NK-92 treated with Interleukin-12 subunit alpha and Interleukin-12 subunit beta, amount 100 ng/mL, for 24 hours (cell line): ENCODE data around the gene TXNDC12.
"Not testable (repeated sequence)": the region's sequence is repeated elsewhere in the genome, so short reads cannot be mapped to it uniquely, and the experiment has no call there.

Experiments used
- DNase-seq: peaks from one replicate; lab custom pipeline; 2025; lab: John Stamatoyannopoulos, UW

Gene TXNDC12

DNA sequence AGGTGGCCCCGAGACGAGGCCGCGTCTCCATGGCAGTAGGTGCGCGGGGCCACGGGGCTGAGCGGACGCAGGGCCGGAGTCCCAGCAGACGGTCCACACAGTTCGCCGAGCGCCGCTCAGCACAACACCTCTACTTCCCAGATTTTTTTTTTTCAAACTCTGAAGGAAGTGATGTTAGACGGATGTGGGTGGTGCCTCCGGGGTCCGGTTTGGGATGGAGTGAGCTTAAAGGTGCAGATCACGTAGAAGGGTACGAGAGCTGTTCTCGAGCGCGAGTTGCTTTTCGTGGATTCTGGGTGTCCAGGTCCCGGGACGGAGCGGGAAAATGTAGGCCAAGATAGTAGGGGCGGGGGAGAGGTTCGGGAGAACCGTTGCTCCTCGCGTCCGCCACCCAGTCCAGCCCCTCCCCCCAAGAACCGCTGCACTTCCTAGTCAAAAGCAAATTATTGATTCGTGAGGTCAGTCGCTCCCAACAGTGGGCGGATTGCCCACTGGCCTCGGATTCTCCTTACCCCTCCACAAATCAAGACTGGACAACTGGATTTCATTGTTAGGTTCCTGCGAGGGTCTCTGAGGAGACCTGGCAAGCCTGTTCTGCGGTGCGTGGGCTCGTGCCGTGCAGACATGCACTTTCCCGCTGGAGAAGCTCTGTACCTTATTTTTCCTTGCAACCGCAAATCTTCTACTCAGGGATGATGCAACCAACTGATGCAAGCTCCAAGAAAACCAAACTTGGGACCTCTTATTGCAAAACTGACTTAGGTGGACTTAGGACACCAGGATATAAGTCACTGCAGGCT lies at the start of gene TXNDC12:
Gene TXNDC12 (minus strand): TSS at position 126 of the 800 bp plus-strand sequence. CDS start 95 bp downstream, at position 31.
- DNase-seq: peak; percentile 67

DNA sequence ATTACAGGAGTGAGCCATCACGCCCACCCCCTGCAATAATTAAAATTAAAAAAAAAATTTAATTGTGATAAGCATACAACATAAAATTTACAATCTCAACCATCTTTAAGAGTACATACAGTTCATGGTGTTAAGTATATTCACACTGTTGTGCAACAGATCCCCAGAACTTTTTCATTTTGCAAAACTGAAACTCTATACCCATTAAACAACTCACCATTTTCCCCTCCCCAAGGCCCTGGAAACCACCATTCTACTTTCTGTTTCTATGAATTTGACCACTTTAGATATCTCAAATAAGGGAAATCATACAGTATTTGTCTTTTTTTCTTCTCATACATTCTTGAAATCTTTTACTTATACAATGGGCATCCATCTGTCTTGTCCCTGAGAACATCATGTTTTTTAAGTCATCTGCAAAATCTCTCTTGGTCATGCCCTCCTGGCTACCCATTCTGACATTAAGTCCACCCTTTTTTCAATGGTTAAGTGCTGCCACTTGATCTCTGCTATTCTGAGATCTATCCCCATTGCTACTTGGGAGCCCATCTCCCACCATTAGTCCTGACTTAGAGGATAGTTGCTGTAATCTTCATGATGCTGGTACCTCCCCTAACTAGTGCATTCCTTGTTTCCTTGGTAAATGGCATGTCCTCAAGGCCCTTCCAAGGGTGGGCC lies 47.5 kb upstream of the TXNDC12 start:
- no peak for DNase-seq

DNA sequence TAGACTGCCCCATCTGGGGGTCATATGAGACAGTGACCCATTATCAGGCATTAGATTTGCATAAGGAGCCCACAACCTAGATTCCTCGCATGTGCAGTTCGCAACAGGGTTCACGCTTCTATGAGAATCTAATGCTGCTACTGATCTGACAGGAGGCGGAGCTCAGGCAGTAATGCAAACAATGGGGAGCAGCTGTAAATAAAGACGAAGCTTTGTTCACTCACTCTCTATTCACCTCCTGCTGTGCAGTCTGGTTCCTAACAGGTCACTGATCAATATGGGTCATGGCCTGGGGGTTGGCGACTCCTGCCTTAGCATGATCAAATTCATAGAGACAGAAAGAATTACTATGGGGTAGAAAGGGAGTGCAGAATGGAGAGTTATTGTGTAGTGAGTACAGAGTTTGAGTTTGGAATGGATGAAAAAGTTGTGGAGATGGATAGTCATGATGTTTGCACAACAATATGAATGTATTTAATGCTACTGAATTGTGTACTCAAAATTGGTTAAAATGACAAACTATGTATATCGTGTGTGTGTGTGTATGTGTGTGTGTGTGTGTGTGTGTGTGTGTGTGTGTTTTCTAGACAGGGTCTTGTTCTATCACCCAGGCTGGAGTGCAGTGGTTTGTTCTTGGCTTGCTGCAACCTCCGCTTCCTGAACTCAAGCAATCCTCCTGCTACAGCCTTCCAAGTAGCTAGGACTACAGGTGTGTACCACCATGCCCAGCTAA lies 43.3 kb upstream of the TXNDC12 start:
- no peak for DNase-seq

DNA sequence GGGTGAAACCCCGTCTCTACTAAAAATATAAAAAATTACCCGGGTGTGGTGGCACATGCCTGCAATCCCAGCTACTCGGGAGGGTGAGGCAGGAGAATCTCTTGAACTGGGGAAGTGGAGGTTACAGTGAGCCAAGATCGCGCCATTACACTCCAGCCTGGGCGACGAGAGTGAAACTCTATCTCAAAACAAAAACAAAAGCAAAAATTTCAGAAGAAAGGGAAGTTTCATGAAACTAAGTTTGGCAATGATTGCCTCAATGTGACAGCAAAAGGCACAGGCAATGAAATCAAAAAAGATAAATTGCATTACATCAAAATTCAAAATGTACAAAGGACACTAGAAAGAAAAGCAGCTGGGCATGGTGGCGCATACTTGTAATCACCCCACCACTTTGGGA lies 41.2 kb upstream of the TXNDC12 start:
- DNase-seq: no peak

DNA sequence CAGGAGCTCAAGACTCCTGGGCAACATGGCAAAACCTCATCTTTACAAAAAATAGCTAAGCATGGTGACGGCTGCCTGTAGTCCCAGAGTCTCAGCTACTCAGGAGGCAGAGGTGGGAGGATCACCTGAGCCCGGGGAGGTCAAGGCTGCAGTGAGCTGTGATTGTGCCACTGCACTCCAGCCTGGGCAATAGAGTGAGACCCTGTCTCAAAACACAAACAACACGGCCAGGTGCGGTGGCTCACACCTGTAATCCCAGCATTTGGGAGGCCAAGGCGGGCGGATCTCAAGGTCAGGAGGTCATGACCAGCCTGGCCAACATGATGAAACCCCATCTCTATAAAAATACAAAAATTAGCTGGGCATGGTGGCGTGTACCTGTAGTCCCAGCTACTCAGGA lies 39.3 kb upstream of the TXNDC12 start:
- not testable (repeated sequence) for DNase-seq

DNA sequence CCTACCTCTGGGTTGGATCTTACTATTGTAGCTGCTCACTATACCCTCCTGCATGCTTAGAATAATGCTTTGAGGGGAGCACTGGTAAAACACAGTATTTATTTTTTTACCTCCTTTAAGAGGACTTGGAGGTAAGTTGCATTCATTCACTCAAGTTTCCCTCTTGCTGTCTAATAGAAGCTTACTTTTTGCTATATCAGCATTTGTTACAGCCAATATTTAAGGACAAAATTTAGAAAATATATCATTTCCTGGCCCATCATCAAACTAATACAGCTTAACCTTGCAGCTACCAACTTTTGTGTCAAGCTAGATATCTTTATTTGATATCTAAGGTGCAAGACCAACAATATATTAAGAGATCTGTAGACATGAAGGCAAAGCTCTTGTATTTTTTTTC lies 32.9 kb upstream of the TXNDC12 start:
- DNase-seq: not testable (repeated sequence)

DNA sequence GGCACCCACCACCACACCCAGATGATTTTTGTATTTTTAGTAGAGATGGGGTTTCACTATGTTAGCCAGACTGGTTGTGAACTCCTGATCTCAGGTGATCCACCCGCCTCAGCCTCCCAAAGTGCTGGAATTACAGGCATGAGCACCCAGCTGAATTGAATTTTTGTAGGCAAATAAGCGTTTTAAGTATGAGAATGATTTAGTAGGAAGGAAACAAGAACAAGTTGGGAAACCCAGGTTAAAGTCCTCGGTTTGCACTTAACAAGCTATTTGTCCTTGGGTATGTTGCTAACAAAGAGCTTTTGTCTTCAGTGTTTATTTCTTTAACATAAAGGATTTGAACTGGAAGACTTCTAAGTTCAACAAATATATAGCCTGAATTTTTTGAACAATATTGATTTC lies 25.0 kb upstream of the TXNDC12 start:
- DNase-seq: no peak

DNA sequence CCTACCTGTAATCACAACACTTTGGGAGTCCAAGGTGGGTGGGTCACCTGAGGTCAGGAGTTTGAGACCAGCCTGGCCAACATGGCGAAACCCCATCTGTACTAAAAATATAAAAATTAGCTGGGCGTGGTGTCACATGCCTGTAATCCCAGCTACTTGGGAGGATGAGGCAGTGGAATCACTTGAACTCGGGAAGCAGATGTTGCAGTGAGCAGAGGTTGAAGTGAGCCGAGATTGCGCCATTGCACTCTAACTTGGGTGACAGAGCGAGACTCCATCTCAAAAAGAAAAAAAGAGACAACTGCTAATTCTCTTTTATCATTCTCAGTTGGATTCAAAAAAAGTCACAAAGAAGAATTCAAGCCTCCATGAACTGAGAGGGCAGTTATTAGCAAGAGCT lies 22.3 kb upstream of the TXNDC12 start:
- DNase-seq: not testable (repeated sequence)

DNA sequence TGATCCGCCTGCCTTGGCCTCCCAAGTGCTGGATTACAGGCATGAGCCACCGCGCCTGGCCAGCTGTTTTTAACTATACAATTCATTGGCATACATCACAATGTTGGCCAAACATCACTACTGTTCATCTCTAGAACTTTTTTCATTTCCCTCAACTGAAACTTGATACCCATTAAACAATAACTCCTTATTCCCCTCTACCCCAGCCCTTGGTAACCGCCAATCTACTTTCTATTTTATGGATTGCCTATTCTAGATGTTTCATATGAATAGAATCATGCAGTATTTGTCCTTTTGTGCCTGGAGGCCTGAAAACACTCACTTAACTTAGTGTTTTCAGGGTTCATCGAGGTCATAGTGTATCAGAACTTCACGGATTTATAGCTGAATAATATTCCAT lies 17.3 kb upstream of the TXNDC12 start:
- DNase-seq: no peak

DNA sequence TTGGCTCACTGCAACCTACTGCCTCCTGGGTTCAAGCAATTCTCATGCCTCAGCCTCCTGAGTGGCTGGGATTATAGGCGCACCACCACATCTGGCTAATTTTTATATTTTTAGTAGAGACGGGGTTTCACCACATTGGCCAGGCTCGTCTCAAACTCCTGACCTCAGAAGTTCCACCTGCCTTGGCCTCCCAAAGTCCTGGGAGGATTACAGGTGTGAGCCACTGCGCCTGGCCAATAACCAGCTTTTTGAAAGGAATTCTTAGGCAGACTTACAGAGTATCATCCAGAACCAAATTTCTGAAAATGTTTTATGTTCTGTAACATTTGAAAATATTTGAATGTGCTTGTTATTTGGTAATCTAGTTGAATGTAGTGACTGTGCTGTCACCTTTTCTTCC lies 15.7 kb upstream of the TXNDC12 start:
- DNase-seq: no peak

DNA sequence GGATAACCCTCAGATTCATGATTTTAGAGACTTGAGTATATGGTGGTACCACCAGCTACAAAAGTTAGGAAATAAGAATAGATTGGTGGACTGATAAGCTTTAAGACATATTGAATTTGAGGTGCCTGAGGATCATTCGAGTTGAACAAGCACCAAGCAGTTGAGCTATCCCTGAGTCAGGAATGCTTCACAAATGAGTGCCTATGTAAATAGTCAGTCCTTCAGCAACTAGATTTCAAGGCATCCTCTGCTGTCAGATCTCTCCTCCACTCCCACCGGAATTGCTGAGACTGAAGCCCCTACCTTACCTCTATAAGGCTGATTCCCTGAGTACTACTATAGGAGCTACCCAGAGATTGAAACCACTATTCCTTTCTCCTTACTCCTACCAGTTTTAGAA lies 8.2 kb upstream of the TXNDC12 start:
- DNase-seq: no peak

DNA sequence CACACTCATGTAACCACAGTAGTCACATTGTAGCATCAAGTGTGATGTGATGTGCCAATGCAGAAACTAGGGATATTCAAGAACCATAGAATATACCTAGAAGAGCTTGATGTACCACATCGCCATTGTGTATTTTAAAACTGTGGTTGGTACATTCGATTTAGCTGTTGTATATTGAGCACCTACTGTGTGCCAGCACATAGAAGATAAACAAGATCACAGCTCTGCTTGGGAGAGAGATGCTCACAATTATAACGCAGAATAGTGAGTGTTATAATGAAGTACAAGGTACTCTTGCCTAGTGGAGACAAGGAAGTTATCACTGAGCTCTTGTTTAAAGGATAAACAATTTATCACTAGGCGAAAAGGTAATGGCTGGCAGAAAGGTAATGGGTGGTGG lies 5.8 kb upstream of the TXNDC12 start:
- DNase-seq: no peak

DNA sequence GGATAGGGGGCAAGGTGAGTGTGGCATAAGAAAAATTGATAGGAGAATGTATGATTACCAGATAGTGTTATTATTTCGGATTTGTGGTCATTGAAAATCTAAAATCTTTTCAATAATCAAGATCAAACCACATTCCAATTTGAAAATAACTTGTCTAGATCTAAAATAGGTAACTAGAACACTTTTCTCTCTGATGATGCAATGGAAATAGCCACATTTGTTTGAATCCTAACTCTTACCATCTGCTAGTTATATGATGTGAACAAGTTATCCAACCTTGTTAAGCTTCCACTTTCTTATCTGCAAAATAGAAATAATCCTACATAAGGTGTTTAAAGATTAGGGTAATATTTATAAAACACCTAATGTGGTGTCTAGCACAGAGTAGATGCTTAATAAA lies 4.9 kb upstream of the TXNDC12 start:
- DNase-seq: no peak

DNA sequence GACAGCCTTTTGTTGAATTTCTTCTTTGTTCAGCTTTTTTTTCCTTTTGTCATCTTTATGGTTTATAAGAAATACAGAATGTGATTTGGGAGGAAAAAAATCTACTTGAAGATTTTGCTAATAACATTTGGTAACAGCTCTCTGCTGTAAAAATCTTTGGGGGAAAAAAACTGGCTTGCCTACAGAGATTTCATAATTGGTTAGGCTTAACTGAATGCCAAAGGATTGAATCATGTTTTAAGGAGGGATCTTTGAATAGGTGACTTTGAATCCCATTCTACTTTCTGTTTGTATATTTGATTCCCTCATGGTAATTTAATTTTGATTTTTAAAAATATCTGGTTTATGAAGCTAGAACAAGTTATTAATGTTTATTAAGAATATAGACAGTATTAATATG lies 4.3 kb upstream of the TXNDC12 start:
- no peak for DNase-seq

DNA sequence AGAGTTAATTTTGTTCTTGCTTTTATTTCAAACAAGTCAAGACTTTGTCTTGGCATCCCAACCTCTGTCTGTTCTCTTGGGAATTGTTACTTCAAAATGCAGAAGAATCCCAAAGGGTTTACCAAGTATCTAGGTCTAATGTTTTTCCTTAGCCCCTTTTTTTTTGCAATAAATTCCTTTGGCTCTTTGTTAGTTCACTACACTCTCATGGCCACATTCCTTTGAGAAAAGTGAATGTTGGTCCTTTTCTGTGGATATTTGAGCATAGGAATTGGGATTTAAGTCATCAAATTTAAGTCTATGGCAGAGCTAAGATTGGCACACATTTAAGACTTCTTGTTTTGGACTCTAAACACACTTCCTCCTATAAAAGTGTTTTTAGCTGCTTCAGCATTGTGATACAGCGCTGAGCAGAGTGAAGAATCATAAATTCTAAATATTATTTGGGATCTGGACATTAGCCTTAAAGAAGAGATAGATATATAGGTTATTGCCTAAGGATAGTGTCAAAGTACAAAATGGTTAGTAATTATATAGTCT lies 3.0 kb upstream of the TXNDC12 start:
- no peak for DNase-seq

DNA sequence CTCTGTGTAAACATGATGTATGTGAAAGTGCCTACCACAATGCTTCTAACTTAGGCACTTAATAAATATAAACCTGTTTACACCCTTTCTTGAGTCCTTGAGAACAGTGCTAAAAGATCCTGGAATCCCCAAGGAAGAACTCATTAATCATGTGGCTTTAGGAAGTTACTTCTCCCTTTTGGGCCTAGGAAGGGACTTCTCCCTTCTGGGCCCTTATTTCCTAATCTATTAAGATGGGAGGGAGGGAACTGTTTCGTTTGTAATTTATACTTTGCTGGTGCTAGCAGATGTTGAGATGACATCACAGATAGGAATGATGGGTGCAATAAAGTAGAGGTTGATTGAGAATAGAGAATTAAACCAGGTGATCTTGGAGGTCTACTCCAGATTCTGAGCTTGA lies 2.3 kb upstream of the TXNDC12 start:
- no peak for DNase-seq

DNA sequence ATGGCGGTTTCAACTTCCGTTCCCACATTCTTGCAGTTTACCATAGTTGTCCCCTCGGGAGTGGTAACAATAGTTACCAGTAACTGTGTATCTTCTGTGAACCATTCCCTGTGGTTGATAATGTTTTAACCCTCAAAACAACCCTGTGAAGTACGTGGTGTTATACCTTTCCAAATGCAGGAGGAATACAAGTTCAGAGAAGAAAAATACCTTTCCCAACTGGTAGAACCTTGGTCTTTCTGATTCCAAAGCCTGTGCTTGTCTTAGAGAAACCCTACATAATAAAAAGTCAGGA lies 1.9 kb upstream of the TXNDC12 start:
- no peak for DNase-seq

DNA sequence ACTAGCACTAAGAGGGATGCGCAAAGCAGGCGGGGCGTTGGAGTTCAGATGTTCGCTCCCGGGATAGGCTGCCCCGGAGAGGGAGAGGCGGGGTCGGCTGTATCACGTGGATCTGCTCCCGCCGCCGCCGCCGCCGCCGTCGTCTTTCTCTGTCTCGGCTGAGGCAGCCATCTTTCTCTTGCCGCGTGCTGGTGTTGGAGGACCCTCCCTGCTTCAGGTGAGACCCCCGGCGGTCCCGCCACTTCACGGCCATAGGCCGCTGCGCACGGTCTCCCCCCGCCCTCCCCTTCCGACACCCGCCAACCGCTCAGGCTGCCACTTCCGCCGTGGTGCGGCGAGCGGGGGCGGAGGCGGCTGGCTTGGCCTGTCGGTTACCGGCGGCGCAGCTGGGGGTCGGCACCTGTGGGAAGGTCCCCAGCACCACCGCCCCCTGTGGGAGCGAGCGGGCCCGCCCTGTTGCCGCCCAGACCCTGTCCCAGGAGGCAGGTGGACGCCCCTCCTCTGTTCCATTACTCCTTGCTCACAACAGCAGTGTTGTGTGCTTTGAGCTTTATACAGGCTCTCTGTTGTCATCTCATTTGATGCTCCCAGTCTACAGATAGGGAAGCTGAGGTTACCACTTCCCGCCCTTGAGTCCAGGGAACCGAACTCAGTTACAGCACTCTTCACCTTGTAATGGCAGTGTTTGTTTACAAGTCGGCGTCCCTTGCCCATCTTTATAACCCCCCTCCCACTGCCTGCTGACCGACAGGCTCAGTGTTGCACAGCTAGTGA lies 1.4 kb upstream of the TXNDC12 start, which contains the start of gene BTF3L4:
Gene BTF3L4 (plus strand): TSS at position 133 of the 774 bp plus-strand sequence. CDS start 3,553 bp downstream, outside the sequence.
- peak; percentile 94 for DNase-seq

DNA sequence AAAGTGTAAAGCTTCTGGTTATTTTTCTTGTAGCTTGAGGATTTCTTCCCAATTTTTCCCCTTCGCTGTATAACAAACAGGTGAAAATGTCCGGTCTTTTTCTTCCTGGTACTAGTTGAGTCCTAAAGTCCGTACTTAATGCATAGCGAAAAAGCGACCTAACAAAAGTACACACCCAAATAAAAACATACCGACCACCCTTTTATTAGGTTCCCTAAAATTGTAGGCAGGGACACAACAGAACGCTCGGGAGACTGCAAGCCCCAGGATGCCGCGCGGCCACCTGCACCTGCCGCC lies 823 bp upstream of the TXNDC12 start:
- DNase-seq: no peak

DNA sequence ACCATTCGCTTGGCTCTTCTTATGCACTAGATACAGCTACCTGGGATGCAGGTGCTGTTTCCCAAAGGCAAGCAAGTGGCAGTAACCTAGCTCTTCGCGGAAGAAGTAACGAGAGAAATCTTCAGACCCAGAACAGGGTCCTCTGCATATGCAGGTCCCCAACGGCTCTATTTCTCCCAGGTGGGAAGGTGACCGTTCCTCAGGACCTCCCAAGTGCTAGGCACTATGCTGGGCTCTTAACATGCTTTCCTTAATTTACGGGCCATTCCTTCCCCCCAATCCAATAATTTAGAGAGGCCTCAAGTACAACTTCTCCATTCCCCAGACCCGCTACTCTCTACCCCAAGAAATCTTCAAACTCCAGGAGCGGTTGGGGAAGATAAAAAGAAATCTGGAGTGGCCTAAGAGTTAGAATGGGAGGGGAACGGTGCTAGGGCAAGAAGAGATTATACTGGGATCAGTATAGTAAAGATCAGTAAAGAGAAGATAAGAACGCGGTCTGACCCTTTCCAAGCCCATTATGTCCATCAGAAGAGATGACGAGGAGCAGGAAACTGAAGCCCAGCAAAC lies 410 bp downstream of the TXNDC12 start:
- DNase-seq: no peak

DNA sequence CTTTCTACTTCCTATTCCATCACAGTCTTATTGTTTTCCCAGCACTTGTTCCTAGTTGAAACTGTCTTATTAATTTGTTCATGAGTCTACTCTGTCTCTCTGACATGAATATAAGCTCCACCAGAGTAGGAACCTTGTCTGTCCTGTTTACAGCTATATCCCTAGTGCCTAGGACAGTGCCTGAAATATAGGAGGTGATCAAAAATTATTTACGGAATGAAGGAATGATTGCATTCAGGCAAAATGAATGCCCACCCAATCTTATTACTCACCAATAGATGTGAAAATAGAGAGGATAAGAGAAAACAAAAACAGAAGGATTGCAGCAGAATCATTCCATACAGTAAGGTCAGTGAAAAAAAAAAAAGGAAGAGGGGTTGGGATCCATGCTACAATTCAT lies 1.1 kb downstream of the TXNDC12 start:
- no peak for DNase-seq

DNA sequence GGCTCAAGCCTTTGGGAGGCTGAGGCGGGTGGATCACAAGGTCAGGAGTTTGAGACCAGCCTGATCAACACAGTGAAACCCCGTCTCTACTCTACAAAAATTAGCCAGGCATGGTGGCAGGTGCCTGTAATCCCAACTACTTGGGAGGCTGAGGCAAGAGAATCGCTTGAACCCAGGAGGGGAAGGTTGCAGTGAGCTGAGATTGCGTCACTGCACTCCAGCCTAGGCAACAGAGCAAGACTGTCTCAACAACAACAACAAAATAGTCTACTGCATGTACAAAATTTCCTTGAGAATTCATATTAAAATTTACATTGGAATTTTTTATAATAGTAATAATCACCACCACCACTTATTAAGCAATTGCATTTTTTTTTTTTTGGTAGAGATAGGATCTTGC lies 5.7 kb downstream of the TXNDC12 start:
- DNase-seq: not testable (repeated sequence)
